A549 treated with AZD9567 at 1 μM for 4 hours (cell line): ENCODE results near the gene PFKFB2. TPM values are rescaled to one million over a fixed set of nuclear protein-coding genes. Genes with fewer than 3 reads are reported as not detected.

Experiments used
- total RNA-seq: library from RNA; stranded (reverse); fragments of 200-300 nt; extraction: Qiagen RNA extraction; gene quantifications from 5 replicates; pipeline ENCODE4 v1.2.3, GENCODE V29; 2022; ENCODE audit not compliant: insufficient read depth

The PFKFB2 gene
- 5.2 to 7.9 TPM (median 5.7 TPM) in 5 replicates for total RNA-seq

DNA sequence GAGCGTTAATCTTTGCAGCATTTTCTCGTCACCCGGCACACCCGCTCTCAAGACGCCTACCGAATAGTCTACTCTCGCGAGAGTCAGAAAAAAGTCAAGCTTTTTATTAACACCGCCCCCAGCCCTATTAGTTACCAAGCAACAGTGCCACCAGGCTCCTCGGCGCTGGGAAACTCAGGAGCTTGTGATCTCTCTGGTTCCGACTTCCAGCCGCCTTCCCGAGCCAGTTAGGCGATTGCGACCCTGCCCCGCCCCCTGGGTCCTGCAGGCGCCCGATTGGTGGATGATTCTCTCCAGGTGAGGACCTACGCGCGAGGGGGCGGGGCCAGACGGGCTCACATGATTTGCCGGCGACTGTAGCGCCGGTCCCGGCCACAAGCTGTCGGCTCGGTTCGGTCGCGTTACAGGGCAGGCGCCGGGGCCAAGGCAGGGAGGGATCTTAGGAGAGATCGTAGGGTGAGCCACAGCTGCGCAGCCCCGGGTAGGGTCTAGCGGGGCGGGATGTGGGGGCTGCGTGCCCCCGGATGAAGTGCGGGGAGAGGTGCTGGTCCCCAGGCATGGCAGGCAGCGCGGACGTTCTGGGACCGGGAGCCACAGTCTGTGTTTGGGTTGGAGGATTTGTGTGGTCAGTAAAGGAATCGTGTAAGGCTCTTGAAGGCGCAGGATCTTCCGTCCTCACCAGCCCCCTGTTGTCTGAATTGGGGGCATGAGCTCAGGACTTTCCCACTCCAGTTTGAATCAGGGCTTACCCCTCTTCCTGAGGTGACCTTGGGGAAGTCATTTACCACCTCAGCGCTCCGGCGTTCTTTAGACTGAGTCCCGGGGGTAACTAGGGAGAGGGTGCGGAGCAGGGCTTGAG is at the start of gene PFKFB2:
PFKFB2 (plus strand) TSS at position 365 of the 859 bp plus-strand sequence. CDS start 1,443 bp downstream, outside the sequence.

DNA sequence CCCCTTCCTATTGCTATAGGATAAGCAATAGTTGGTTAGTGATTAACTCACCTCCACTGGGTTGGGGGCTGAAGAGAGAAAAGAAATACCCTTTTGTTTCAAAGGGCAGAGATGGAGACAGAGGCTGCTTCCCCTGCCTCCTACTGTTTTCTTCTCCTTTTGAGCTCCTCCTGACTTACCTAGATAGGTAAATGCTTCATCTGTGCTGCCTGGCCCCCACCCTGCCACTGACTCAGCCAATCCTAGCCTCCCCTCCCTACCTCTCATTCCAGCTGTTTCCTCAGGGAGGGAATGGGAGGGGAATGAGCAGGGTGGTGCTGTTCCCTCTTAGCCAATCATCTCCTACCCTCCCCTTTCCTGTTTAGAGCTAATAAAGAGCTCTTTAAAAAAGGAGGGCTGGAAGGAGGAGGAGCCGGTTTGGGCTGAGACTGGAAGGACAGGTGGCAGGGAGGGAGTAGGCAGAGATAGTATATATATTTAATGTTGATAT is 20.5 kb upstream of the PFKFB2 start, which contains the start of gene C1orf116:
C1orf116 (minus strand) TSS at position 229 of the 490 bp plus-strand sequence. CDS start 5,158 bp downstream, outside the sequence.

DNA sequence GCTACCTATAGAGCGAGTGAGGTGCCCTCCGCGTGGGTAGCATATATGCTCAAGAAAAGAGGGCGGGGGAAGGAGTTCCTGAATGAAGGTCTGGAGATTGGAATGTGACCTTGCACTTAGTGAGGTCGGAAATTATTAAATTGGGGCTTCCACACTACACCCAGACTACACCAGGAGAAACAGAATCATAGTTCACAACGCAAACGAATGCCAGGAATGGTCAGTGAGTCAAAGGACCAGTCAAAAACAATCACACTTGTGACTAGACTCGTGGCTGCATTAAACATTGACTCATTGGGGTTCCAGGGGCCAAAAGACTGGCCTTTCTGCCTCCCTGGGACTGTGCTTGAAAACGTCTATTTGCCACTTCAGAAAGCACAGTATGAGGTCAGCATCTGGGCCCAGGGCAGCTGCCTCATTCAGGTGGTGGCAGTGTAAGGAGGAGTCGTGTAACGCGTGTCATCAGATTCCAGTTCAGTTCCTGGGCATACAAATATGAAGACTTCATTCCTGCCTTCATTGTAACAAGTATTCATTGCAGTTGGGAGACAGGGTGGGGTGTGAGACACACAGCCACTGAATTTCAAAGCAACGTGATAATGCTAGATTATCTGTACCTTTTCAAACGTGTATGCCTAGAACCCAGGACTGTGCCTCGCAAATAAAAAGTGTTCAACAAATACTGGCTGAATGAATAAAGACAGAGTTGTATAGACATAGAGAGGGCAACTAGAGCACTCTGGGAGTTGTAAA is 1.7 kb upstream of the PFKFB2 start, which contains the start of gene YOD1:
YOD1 (minus strand) TSS at position 18 of the 753 bp plus-strand sequence. CDS start 178 bp downstream, outside the sequence.

DNA sequence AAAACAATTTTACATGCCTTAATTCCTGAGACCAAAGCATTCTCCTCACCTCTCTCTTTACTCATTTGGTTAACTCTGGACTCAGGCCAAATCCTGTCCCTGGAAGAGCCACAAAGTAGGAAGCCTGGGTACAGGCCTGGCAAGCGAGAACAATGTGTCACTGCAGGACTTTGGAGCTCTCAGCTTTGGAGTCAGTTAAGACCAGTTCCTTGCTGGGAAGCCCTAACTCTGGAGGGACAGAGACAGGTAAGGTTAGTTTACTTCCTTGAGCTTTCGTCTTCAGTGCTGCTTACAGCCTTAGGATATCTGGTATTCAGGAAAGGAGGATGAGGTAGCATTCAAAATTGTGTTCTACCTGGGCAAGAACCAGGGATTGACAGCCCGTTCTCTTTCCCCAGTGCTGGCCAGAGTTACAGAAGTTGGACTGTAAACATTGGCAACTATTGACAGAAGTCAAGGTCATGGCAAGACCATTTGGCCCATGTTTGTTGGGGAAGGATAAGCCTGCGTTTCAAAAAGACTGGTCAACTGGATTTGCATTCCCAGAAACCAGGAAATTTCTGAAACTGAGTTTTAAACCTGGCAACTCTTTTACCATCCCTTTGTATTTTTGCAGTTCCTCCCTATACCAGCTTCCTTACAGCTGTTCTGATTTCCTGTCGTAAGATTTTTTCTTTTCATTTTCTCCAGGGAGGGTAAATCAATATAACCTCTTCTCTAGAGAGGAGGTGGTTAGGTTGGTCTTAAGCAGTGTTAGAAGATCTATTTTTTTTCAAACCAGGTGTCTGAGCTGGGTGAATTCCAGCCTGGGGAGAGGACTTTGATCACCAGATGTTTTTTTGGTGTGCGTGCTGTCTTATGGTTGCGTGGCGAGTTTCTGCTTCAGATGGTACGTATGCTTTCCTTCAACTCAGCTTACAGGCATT is 35.9 kb downstream of the PFKFB2 start, which contains the start of gene C4BPB:
C4BPB (plus strand) TSS at position 160 of the 926 bp plus-strand sequence; CDS start at position 832, 672 bp downstream.

DNA sequence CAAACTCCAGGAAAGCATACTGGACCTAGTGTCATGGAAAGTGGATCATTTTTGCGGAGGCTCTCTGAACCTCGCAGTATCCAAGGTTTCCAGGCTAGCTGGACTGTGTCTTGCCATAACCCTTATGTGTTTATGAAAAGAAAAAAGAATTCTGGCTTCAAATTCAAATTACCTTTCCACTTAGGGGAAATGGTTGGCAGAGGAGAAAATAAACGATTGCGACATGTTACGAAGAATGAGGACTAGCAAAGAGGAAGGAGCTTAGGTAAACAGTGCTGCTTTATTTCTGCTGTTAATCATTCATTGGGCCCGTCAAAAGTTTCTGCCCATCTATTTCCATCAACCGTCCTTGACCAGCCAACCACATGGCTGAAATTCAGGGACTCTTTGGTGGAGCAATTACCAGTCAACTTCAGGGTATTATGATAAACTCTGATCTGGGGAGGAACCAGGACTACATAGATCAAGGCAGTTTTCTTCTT is 50.9 kb downstream of the PFKFB2 start, which contains the start of gene C4BPA:
C4BPA (plus strand) TSS at position 342 of the 482 bp plus-strand sequence. CDS start 8,793 bp downstream, outside the sequence.

Other genes starting within 250 kb of the PFKFB2 start
- not detected in 5 replicates for gene IL20, start 187.7 kb upstream of the PFKFB2 start, total RNA-seq
- gene IL24, start 155.8 kb upstream of the PFKFB2 start, total RNA-seq, result 0.26 to 0.40 TPM (median 0.35 TPM) in 4 of 5 replicates, not detected in the other
- 2.6 to 5.5 TPM (median 4.2 TPM) in 5 replicates for gene FCMR, start 131.3 kb upstream of the PFKFB2 start, total RNA-seq
- 0.02 TPM in 1 of 5 replicates, not detected in the others for gene PIGR, start 106.8 kb upstream of the PFKFB2 start, total RNA-seq
- not detected in 5 replicates for gene FCAMR, start 82.8 kb upstream of the PFKFB2 start, total RNA-seq
- gene C1orf116, start 20.5 kb upstream of the PFKFB2 start, total RNA-seq, result 3.4 to 4.1 TPM (median 3.9 TPM) in 5 replicates
- gene YOD1, start 2.1 kb upstream of the PFKFB2 start, total RNA-seq, result 5.5 to 9.1 TPM (median 8.1 TPM) in 5 replicates
- 1.0 to 1.5 TPM (median 1.1 TPM) in 4 of 5 replicates, not detected in the other for gene C4BPB, start 35.6 kb downstream of the PFKFB2 start, total RNA-seq
- gene C4BPA, start 51.0 kb downstream of the PFKFB2 start, total RNA-seq, result 0.42 to 2.1 TPM (median 0.84 TPM) in 5 replicates